Thyroid gland (tissue), 4 donors: ENCODE measurements around the gene ALKBH7.
"Not testable (repeated sequence)": the region's sequence is repeated elsewhere in the genome, so short reads cannot be mapped to it uniquely, and the experiment has no call there.

ENCODE experiments used
- POLR2A ChIP-seq, 2 donors: fragments of 450-650 bp; IDR thresholded peaks; one replicate each; pipeline ENCODE4 v1.6.1; 2017; ENCODE audit warnings: antibody characterized with exemption in 2 of 2, mild to moderate bottlenecking in 2 of 2, moderate library complexity in 1 of 2
- TF ChIP-seq, protein P1 (sequence below), 6 experiments: fragments of 200-600 bp in 3 of 6; fragments of 450-650 bp in 3 of 6; sonication (generic) in 3 of 6; IDR thresholded peaks; one replicate each; pipeline ENCODE4 v1.5.1; 2016 to 2019; ENCODE audit warnings: antibody characterized with exemption in 6 of 6, mild to moderate bottlenecking in 2 of 6, inconsistent platforms in 1 of 6, moderate library complexity in 1 of 6

DNA sequence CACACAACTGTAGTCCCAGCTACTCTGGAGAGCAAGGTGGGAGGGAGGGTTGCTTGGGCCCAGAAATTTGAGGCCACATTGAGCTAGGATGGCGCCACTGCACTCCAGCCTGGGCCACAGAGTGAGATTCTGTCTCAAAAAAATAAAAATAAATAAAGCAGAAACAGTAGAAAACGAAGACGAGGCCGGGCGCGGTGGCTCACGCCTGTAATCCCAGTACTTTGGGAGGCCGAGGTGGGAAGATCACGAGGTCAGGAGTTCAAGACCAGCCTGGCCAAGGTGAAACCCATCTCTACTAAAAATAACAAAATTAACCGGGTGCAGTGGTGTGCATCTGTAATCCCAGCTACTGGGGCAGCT is 11.8 kb upstream of the ALKBH7 start:
- TF ChIP-seq, protein P1, sequence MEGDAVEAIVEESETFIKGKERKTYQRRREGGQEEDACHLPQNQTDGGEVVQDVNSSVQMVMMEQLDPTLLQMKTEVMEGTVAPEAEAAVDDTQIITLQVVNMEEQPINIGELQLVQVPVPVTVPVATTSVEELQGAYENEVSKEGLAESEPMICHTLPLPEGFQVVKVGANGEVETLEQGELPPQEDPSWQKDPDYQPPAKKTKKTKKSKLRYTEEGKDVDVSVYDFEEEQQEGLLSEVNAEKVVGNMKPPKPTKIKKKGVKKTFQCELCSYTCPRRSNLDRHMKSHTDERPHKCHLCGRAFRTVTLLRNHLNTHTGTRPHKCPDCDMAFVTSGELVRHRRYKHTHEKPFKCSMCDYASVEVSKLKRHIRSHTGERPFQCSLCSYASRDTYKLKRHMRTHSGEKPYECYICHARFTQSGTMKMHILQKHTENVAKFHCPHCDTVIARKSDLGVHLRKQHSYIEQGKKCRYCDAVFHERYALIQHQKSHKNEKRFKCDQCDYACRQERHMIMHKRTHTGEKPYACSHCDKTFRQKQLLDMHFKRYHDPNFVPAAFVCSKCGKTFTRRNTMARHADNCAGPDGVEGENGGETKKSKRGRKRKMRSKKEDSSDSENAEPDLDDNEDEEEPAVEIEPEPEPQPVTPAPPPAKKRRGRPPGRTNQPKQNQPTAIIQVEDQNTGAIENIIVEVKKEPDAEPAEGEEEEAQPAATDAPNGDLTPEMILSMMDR (IDR thresholded peaks at IDR 0.05) = not testable (repeated sequence)
- TF ChIP-seq POLR2A (IDR thresholded peaks at IDR 0.05) = not testable (repeated sequence)
